IPS DF 6.9 (cell line): ENCODE results near the gene CELF2.
A peak's percentile ranks its signal among the peaks of the same experiment; 100 is the strongest.

Source experiments
- DNase-seq: peaks from one replicate; pipeline ENCODE4 v3.0.0-alpha.2; 2013; ENCODE audit warnings: low read depth, low spot score
- H3K27ac ChIP-seq: one replicate; pipeline ENCODE4 v1.5.1; 2013; ENCODE audit warnings: low read length, control low read depth
- H3K27me3 ChIP-seq: 2 replicates; pipeline ENCODE4 v1.6.1; 2013; ENCODE audit warnings: mild to moderate bottlenecking, low read length; ENCODE audit not compliant: control insufficient read depth, insufficient read depth
- H3K36me3 ChIP-seq: 2 replicates; pipeline ENCODE4 v1.6.1; 2013; ENCODE audit warnings: low read length; ENCODE audit not compliant: control insufficient read depth, insufficient read depth
- H3K4me1 ChIP-seq: 2 replicates; pipeline ENCODE4 v1.6.1; 2013; ENCODE audit warnings: low read length; ENCODE audit not compliant: control insufficient read depth, insufficient read depth
- H3K4me3 ChIP-seq: 2 replicates; pipeline ENCODE4 v1.5.1; 2013; ENCODE audit warnings: mild to moderate bottlenecking, low read length
- H3K9me3 ChIP-seq: 2 replicates; pipeline ENCODE4 v1.6.1; 2013; ENCODE audit warnings: low read length, inconsistent platforms; ENCODE audit not compliant: control insufficient read depth, insufficient read depth
- WGBS: extraction: QIAGEN DNeasy Blood & Tissue Kit; methylation state at CpG from one replicate; pipeline ENCODE4 v1.1.7; 2013; ENCODE audit warnings: mixed read lengths, missing lambda C conversion rate; ENCODE audit not compliant: insufficient read length, insufficient coverage; 5-methylcytosine and 5-hydroxymethylcytosine counted together

CELF2 gene

GRCh38 chr10:11012421-11013295 is 5.0 kb upstream of the CELF2 start:
- no peaks in the 10 kb centered on the region for H3K4me1 ChIP-seq
- no peaks in the 10 kb centered on the region for H3K27me3 ChIP-seq
- H3K36me3 ChIP-seq: no peaks in the 10 kb centered on the region
- WGBS: no CpG with 5 or more reads among the region's 15 CpGs
- no peak overlapping the region for H3K4me3 ChIP-seq
- H3K27ac ChIP-seq: no peak overlapping the region
- no peaks in the 10 kb centered on the region for H3K9me3 ChIP-seq
- DNase-seq: no peak

- WGBS: no CpG with 5 or more reads among the region's 3 CpGs
- H3K4me1 ChIP-seq: no peaks in the 10 kb centered on the region
- no peak overlapping the region for H3K4me3 ChIP-seq
- H3K36me3 ChIP-seq: no peaks in the 10 kb centered on the region
- H3K27me3 ChIP-seq: no peaks in the 10 kb centered on the region; the same call in 1 of the 2 replicates
- DNase-seq: no peak
- H3K9me3 ChIP-seq: no peaks in the 10 kb centered on the region
- no peak overlapping the region for H3K27ac ChIP-seq
Observed at GRCh38 chr10:11013836-11014235, 3.8 kb upstream of the CELF2 start.

- DNase-seq: no peak
- no peaks in the 10 kb centered on the region for H3K4me1 ChIP-seq
- H3K4me3 ChIP-seq: no peak overlapping the region
- no peaks in the 10 kb centered on the region; the same call in 1 of the 2 replicates for H3K27me3 ChIP-seq
- WGBS: no CpG with 5 or more reads among the region's 14 CpGs
- no peaks in the 10 kb centered on the region for H3K9me3 ChIP-seq
- no peaks in the 10 kb centered on the region for H3K36me3 ChIP-seq
- no peak overlapping the region for H3K27ac ChIP-seq
Observed at GRCh38 chr10:11014671-11015445, 2.8 kb upstream of the CELF2 start.

- no CpG with 5 or more reads among the region's 2 CpGs for WGBS
- Histone ChIP-seq H3K4me3 (no peak overlapping the region), H3K9me3 (no peaks in the 10 kb centered on the region), H3K36me3 (no peaks in the 10 kb centered on the region), H3K27me3 (no peaks in the 10 kb centered on the region; the same call in 1 of the 2 replicates), H3K27ac (no peak overlapping the region), H3K4me1 (no peaks in the 10 kb centered on the region)
- DNase-seq: no peak
Observed at GRCh38 chr10:11015446-11015934, 2.2 kb upstream of the CELF2 start.

- H3K27me3 ChIP-seq: no peaks in the 10 kb centered on the region; the same call in 1 of the 2 replicates
- WGBS: no CpG with 5 or more reads among the region's 19 CpGs
- no peaks in the 10 kb centered on the region for H3K9me3 ChIP-seq
- no peak overlapping the region for H3K27ac ChIP-seq
- no peak for DNase-seq
- H3K4me1 ChIP-seq: no peaks in the 10 kb centered on the region
- H3K4me3 ChIP-seq: peak overlapping the region; percentile 59; the same call in 1 of the 2 replicates
- no peaks in the 10 kb centered on the region for H3K36me3 ChIP-seq
Observed at GRCh38 chr10:11017000-11017569, 587 bp upstream of the CELF2 start.

- H3K36me3 ChIP-seq: no peaks in the 10 kb centered on the region
- no CpG with 5 or more reads among the region's 57 CpGs for WGBS
- no peaks in the 10 kb centered on the region; the same call in 1 of the 2 replicates for H3K27me3 ChIP-seq
- no peaks in the 10 kb centered on the region for H3K9me3 ChIP-seq
- H3K4me1 ChIP-seq: no peaks in the 10 kb centered on the region
- peak overlapping the region; percentile 59 for H3K4me3 ChIP-seq
- DNase-seq: no peak
- H3K27ac ChIP-seq: no peak overlapping the region
Observed at GRCh38 chr10:11018432-11018841, 765 bp downstream of the CELF2 start.

- whole genome bisulfite sequencing: no CpG with 5 or more reads among the region's 11 CpGs
- Histone ChIP-seq H3K4me1 (no peaks in the 10 kb centered on the region), H3K9me3 (no peaks in the 10 kb centered on the region), H3K36me3 (no peaks in the 10 kb centered on the region), H3K27ac (no peak overlapping the region), H3K27me3 (no peaks in the 10 kb centered on the region; the same call in 1 of the 2 replicates), H3K4me3 (peak overlapping the region; percentile 59; the same call in 1 of the 2 replicates)
- DNase-seq: no peak
Observed at GRCh38 chr10:11018855-11019631, 1.4 kb downstream of the CELF2 start.

- H3K36me3 ChIP-seq: no peaks in the 10 kb centered on the region
- H3K27ac ChIP-seq: no peak overlapping the region
- H3K4me3 ChIP-seq: no peak overlapping the region
- no peaks in the 10 kb centered on the region for H3K9me3 ChIP-seq
- no peak for DNase-seq
- no peaks in the 10 kb centered on the region; the same call in 1 of the 2 replicates for H3K27me3 ChIP-seq
- no CpG with 5 or more reads among the region's 11 CpGs for WGBS
- H3K4me1 ChIP-seq: no peaks in the 10 kb centered on the region
Observed at GRCh38 chr10:11019724-11020547, 2.3 kb downstream of the CELF2 start.

- no peaks in the 10 kb centered on the region for H3K9me3 ChIP-seq
- no peaks in the 10 kb centered on the region for H3K36me3 ChIP-seq
- no peaks in the 10 kb centered on the region for H3K4me1 ChIP-seq
- H3K27me3 ChIP-seq: no peaks in the 10 kb centered on the region; the same call in 1 of the 2 replicates
- no peak for DNase-seq
- no peak overlapping the region for H3K4me3 ChIP-seq
- no CpG with 5 or more reads among the region's 6 CpGs for WGBS
- H3K27ac ChIP-seq: no peak overlapping the region
Observed at GRCh38 chr10:11020548-11020942, 2.9 kb downstream of the CELF2 start.
